Kidney glomerular epithelial cell (primary cell): Measurements from ENCODE around the gene MANF.

Source experiments
- DNase-seq: peaks from one replicate; lab custom pipeline; 2025; lab: John Stamatoyannopoulos, UW

The MANF gene

DNA sequence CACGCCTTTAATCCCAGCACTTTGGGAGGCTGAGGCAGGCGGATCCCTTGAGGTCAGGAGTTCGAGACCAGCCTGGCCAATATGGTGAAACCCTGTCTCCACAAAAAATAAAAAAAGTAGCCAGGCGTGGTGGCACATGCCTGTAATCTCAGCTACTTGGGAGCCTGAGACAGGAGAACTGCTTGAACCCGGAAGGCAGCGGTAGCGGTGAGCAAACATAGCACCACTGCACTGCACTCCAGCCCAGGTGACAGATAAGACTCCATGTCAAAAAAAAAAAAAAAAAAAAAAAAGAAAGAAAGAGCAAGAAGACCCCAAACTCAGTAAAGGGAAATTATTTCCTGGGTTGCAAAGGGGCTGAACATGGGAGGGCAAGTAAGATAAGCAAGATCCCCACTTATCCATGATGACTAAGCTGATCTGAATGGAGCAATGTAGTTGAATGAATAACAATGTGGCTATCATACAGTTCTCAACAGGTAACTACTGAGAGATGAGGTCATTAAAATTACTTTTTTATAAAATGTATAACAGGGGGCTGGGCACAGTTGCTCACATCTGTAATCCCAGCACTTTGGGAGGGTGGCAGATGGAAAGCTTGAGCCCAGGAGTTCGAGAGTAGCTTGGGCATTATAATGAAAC is 52.0 kb downstream of the MANF start:
- DNase-seq: no peak
